Fibroblast of villous mesenchyme (primary cell): ENCODE measurements around the gene BRF1. TPM values are rescaled to one million over a fixed set of nuclear protein-coding genes. Genes with fewer than 3 reads are reported as not detected.
A peak's percentile ranks its signal among the peaks of the same experiment; 100 is the strongest.

Source experiments
- DNase-seq: peaks from one replicate; pipeline ENCODE4 v3.0.0-alpha.2; 2010; ENCODE audit warnings: low read depth
- H3K4me3 ChIP-seq: 2 replicates; pipeline ENCODE4 v1.5.1; 2011; ENCODE audit warnings: low read depth, mild to moderate bottlenecking, low read length
- total RNA-seq: library from RNA; depleted of rRNA; stranded (reverse); fragments of >200 nt; gene quantifications from 2 replicates; pipeline ENCODE4 v1.2.3, GENCODE V29; 2012
- TF ChIP-seq, protein P1 (sequence below): IDR thresholded peaks from 2 replicates; pipeline ENCODE4 v1.5.1; 2012; ENCODE audit warnings: low read depth, mild to moderate bottlenecking, low read length; ENCODE audit not compliant: insufficient read depth

Gene BRF1
- total RNA-seq, 1 donor = 32.8 TPM

DNA sequence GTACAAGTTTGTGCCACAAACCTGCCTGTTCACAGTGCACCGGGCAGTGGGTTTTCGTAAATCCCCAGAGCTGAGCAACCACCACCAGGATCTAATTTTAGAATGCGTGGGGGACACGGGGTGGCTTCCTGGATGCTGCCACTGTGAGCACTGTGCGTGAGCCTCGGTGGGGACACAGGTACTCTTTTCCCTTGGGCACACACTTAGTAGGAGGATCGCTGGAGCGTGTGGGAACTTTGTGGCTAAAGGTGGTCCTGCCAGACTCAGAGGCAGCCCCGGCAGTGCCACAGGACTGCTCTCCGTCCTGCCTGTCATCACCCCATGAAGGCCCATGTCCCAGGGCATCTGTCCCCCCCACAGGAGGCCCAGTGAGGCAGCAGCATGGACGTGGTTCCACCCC, 31.4 kb downstream of the BRF1 start:
- TF ChIP-seq, protein P1, sequence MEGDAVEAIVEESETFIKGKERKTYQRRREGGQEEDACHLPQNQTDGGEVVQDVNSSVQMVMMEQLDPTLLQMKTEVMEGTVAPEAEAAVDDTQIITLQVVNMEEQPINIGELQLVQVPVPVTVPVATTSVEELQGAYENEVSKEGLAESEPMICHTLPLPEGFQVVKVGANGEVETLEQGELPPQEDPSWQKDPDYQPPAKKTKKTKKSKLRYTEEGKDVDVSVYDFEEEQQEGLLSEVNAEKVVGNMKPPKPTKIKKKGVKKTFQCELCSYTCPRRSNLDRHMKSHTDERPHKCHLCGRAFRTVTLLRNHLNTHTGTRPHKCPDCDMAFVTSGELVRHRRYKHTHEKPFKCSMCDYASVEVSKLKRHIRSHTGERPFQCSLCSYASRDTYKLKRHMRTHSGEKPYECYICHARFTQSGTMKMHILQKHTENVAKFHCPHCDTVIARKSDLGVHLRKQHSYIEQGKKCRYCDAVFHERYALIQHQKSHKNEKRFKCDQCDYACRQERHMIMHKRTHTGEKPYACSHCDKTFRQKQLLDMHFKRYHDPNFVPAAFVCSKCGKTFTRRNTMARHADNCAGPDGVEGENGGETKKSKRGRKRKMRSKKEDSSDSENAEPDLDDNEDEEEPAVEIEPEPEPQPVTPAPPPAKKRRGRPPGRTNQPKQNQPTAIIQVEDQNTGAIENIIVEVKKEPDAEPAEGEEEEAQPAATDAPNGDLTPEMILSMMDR = no peak
- H3K4me3 ChIP-seq = no peak overlapping the region
- DNase-seq = no peak

DNA sequence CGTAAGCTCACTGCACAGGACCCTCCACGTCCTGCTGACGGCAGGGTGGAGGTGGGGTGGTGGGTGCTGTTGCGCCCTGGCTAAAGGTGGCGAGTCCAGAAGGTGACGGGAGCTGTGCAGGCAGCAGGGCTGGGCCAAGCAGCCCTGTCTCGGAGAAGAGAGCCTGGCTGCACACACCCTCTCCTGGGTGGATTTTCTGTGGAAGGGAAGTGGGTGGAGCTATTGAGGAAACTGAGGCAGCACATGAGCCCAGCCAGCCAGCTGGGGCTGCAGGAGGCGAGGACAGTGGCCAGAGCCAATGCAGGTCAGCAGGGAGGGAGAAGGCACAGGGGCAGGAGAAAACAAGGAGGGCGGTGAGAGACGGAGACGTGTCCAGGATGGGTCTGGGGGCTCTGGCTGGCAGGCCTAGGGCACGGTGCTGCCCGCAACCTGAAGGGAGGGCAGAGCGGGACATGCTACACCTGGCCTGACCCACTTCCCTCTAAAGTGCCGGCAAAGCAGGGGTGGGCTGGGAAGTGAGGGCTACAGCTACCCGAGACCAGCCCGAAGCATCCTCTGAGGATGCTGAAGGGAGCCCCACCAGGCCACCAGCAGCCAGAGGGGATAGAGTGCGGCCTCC, 32.0 kb downstream of the BRF1 start:
- TF ChIP-seq, protein P1 = no peak
- H3K4me3 ChIP-seq = no peak overlapping the region
- no peak for DNase-seq

DNA sequence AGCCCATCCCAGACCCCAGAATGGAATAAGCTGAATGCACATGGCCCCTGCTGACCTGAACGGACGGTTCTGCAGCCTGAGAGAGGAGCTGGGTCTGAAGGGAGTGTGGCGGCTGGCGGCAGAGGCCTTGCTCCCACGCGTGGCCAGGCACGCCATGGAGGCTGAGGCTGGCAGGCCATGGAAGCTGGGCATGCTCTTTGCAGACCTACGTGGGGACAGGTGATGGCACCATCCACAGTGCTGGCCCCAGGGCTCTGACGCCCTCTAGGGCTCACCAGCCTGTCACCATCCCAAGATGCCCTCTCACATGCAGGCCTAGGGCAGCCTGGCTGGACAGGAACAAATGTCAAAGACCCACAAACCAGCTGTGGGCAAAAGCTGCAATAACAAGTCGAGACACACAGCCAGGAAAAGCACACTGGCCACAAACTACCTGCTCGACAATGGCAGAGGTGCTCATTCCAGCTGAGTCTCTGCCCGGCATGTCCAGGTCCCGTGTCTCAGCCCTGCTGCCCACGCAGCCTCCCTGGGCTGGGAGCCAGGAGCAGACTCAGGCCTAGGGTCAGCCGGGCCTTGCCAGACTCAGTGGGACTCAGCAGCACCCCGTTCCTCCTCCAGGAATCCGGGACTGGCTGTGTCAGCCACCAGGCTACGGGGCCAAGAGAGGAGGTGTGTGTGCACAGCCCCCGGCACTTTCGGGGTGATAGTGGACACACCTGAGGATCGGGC, 32.8 kb downstream of the BRF1 start:
- no peak overlapping the region for H3K4me3 ChIP-seq
- DNase-seq = no peak
- TF ChIP-seq, protein P1 = no peak

DNA sequence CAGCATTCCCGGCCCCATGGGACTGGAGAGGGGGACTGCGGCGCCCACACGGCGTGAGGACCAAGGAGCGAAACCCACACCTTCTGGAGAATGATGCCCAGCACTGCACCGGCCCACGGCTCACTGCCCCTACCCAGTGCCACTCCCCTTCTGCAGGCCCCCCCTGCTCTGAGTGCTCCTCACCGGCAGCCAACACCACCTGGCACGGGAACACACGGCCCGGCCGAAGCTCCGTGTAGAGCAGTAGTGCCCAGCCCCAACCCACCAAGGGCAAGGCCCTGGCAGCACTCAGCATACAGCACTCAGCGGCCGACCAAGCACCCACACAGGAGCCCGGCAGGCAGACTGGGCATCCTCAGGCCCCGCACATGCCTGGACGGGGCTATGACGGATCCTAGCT, 39.0 kb downstream of the BRF1 start:
- no peak overlapping the region for H3K4me3 ChIP-seq
- DNase-seq = no peak
- TF ChIP-seq, protein P1 = no peak

DNA sequence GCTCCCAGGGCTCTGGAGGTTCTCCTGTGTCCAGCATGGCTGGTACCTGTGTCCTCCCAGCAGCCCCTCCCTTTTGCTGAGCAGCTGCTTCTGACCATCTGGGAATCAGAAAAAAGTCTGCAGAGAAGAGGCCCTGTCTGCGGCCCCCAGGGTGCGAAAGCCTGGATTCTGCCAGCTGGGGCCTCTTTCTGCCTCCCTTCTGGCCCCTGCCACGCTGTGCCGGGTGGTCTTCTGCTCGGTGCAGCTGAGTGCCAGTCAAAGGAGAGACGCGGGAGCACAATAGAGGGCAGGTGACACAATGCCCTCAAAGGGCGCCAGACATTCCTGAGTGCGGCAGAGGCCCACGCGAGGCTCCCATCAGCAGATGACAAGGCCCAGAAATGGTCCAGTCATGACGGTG, 39.8 kb downstream of the BRF1 start:
- no peak overlapping the region for H3K4me3 ChIP-seq
- DNase-seq = no peak
- TF ChIP-seq, protein P1 = no peak

DNA sequence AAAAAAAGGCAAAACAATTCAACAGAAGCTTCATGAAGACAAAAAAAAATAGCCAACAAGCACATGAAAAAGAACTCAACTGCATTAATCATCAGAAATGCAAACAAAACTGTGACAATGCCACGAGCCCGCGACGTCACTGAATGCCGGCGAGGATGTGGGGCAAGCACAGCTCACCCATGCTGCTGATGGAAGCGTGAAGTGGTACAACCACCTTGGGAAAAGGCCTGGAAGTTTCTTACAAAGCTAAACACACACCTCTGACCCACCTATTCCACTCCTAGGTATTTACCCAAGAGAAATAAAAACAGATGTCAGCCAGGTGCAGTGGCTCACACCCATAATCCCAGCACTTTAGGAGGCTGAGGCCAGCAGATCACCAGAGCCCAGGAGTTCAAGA, 42.0 kb downstream of the BRF1 start:
- DNase-seq = peak; percentile 10
- TF ChIP-seq, protein P1 = no peak

More for the DNA sequence above, 42.0 kb downstream of the BRF1 start:
- H3K4me3 ChIP-seq = no peak overlapping the region
